PC-9 (cell line): ENCODE results near the gene STK38L. TPM values are rescaled to one million over a fixed set of nuclear protein-coding genes. Genes with fewer than 3 reads are reported as not detected.

Experiments
- BruUV-seq: library from RNA; stranded (reverse); fragments of 400-500 nt; replicated peaks from 2 replicates; lab custom pipeline; 2021; lab: Mats Ljungman, UMichigan
- CTCF ChIA-PET: fragments of 300-600 bp; sonication (Branson Sonifier 250); formaldehyde crosslinking; loops from one replicate; lab custom pipeline; 2022; ENCODE audit warnings: antibody characterized with exemption; lab: Charles Lee
- POLR2A ChIA-PET: fragments of 300-600 bp; sonication (Branson Sonifier 250); formaldehyde crosslinking; loops from one replicate; lab custom pipeline; 2022; ENCODE audit warnings: antibody characterized with exemption; ENCODE audit not compliant: unreplicated experiment; lab: Charles Lee
- DNase-seq, 2 experiments: peaks; one replicate each; pipeline versions ENCODE4 v3.0.0 to v3.0.0-alpha.2; 2015 to 2022; ENCODE audit warnings: mixed read lengths in 1 of 2
- H2AFZ ChIP-seq: fragments of 200-600 bp; sonication (generic); 2 replicates; pipeline ENCODE4 v1.8.1; 2017; ENCODE audit warnings: antibody characterized with exemption
- H3F3A ChIP-seq: fragments of 200-600 bp; sonication (generic); 2 replicates; pipeline ENCODE4 v1.8.1; 2017; ENCODE audit warnings: antibody characterized with exemption, mild to moderate bottlenecking, low read depth; ENCODE audit not compliant: insufficient read depth
- H3K27ac ChIP-seq: fragments of 200-600 bp; sonication (generic); 2 replicates; pipeline ENCODE4 v1.6.1; 2016; ENCODE audit warnings: mixed run types
- H3K27me3 ChIP-seq: fragments of 200-600 bp; sonication (generic); 2 replicates; pipeline ENCODE4 v1.6.1; 2016; ENCODE audit warnings: low read depth, mixed run types; ENCODE audit not compliant: insufficient read depth
- H3K36me3 ChIP-seq: fragments of 200-600 bp; sonication (generic); 2 replicates; pipeline ENCODE4 v1.6.1; 2016; ENCODE audit warnings: low read depth, mixed run types
- H3K4me1 ChIP-seq: fragments of 200-600 bp; sonication (generic); replicated peaks from 2 replicates; pipeline ENCODE4 v1.6.1; 2016; ENCODE audit warnings: mixed run types; ENCODE audit not compliant: insufficient read depth
- H3K4me2 ChIP-seq: fragments of 200-600 bp; sonication (generic); 2 replicates; pipeline ENCODE4 v1.6.1; 2017; ENCODE audit warnings: mixed run types
- H3K4me3 ChIP-seq: fragments of 200-600 bp; sonication (generic); 2 replicates; pipeline ENCODE4 v1.6.1; 2016; ENCODE audit warnings: mixed run types
- H3K79me2 ChIP-seq: fragments of 200-600 bp; sonication (generic); 2 replicates; pipeline ENCODE4 v1.6.1; 2017; ENCODE audit warnings: low read depth, mixed run types
- H3K9me2 ChIP-seq: fragments of 200-600 bp; sonication (generic); 2 replicates; pipeline ENCODE4 v1.8.1; 2017; ENCODE audit warnings: mild to moderate bottlenecking; ENCODE audit not compliant: insufficient read depth
- H3K9me3 ChIP-seq: fragments of 200-600 bp; sonication (generic); 2 replicates; pipeline ENCODE4 v1.8.1; 2016; ENCODE audit warnings: low read depth; ENCODE audit not compliant: insufficient read depth
- H4K20me1 ChIP-seq: fragments of 200-600 bp; sonication (generic); 2 replicates; pipeline ENCODE4 v1.8.1; 2017; ENCODE audit not compliant: insufficient read depth
- CTCF ChIP-seq: fragments of 200-600 bp; sonication (generic); conservative IDR thresholded peaks from 2 replicates; pipeline ENCODE4 v1.6.1; 2017; ENCODE audit warnings: mixed run types, antibody characterized with exemption, mild to moderate bottlenecking, moderate library complexity
- EZH2 ChIP-seq: fragments of 200-600 bp; sonication (generic); IDR thresholded peaks from 2 replicates; pipeline ENCODE4 v1.8.0; 2017; ENCODE audit warnings: antibody characterized with exemption, low read depth
- intact Hi-C: fragments of 100-400 bp; cut with micrococcal nuclease; formaldehyde crosslinking; loops from one replicate; pipeline ENCODE4 v1.10.0; 2022; ENCODE audit not compliant: unreplicated experiment
- total RNA-seq: library from RNA; stranded (reverse); gene quantifications from 2 replicates; pipeline ENCODE4 v1.2.3, GENCODE V29; 2021

STK38L gene
- total RNA-seq, 1 experiment from 2014 or later: 34.7 TPM

GRCh38 chr12:27340971-27341370 is 96.9 kb downstream of the STK38L start:
- intact Hi-C loops: no loop called here
- Histone ChIP-seq H3K27me3 (no peaks in the 10 kb centered on the region), H2AFZ (no peak overlapping the region), H3K79me2 (peaks cover 86% of the 10 kb centered on the region), H3K9me3 (no peaks in the 10 kb centered on the region; the same call in 1 of the 2 replicates), H3K4me1 (peaks cover 79% of the 10 kb centered on the region), H3K9me2 (no peaks in the 10 kb centered on the region), H3K36me3 (no peaks in the 10 kb centered on the region), H3K4me3 (no peak overlapping the region), H3K4me2 (peak overlapping the region; percentile 5; the same call in 1 of the 2 replicates), H3F3A (peaks cover 63% of the 10 kb centered on the region), H3K27ac (peak overlapping the region; percentile 99), H4K20me1 (no peaks in the 10 kb centered on the region)
- ChIA-PET POLR2A (no interaction called here), CTCF (no interaction called here)
- no peak for TF ChIP-seq EZH2
- no peak for TF ChIP-seq CTCF
- DNase-seq: peak in 1 of 2 experiments; percentile 63
- no TSS peak for BruUV-seq

GRCh38 chr12:27342536-27342935 is 98.5 kb downstream of the STK38L start:
- no peaks in the 10 kb centered on the region for H3K9me2 ChIP-seq
- peak overlapping the region; percentile 71 for H3K4me2 ChIP-seq
- TF ChIP-seq CTCF (no peak), EZH2 (no peak)
- peaks cover 53% of the 10 kb centered on the region for H3F3A ChIP-seq
- H3K9me3 ChIP-seq: no peaks in the 10 kb centered on the region; the same call in 1 of the 2 replicates
- no peak overlapping the region for H2AFZ ChIP-seq
- H3K4me1 ChIP-seq: peaks cover 67% of the 10 kb centered on the region
- BruUV-seq: no TSS peak
- DNase-seq: no peak
- ChIA-PET POLR2A (interaction anchor here (0.6 kb wide), 1 partner anchor 1098 kb away, joined by 3 read pairs; no protein-coding TSS in a partner anchor), CTCF (no interaction called here)
- peaks cover 92% of the 10 kb centered on the region for H3K79me2 ChIP-seq
- H3K27ac ChIP-seq: peak overlapping the region; percentile 99
- H4K20me1 ChIP-seq: no peaks in the 10 kb centered on the region
- peak overlapping the region; percentile 28; the same call in 1 of the 2 replicates for H3K4me3 ChIP-seq
- intact Hi-C loops: no loop called here
- no peaks in the 10 kb centered on the region for H3K27me3 ChIP-seq
- no peaks in the 10 kb centered on the region for H3K36me3 ChIP-seq

GRCh38 chr12:27343255-27344000 is 99.3 kb downstream of the STK38L start:
- no peak for TF ChIP-seq EZH2
- TF ChIP-seq CTCF: no peak
- H2AFZ ChIP-seq: no peak overlapping the region
- ChIA-PET POLR2A (interaction anchor here (0.6 to 1.4 kb wide), 6 partner anchors 10 to 46 kb away, joined by 3 to 23 read pairs (median 4); partner anchors contain the start of gene BMAL2), CTCF (no interaction called here)
- H3K9me2 ChIP-seq: no peaks in the 10 kb centered on the region
- intact Hi-C loops: loop anchor here (1.0 kb wide), 3 partner anchors 8 to 276 kb away; no protein-coding TSS in a partner anchor
- H3K36me3 ChIP-seq: no peaks in the 10 kb centered on the region
- H3K27ac ChIP-seq: peak overlapping the region; percentile 99
- H4K20me1 ChIP-seq: no peaks in the 10 kb centered on the region
- DNase-seq: peak; percentile 57 to 96
- H3K4me2 ChIP-seq: peak overlapping the region; percentile 71
- no peaks in the 10 kb centered on the region for H3K27me3 ChIP-seq
- no peaks in the 10 kb centered on the region; the same call in 1 of the 2 replicates for H3K9me3 ChIP-seq
- peaks cover 92% of the 10 kb centered on the region for H3K79me2 ChIP-seq
- peaks cover 66% of the 10 kb centered on the region for H3K4me1 ChIP-seq
- TSS peak; percentile 81 for BruUV-seq
- H3F3A ChIP-seq: peaks cover 53% of the 10 kb centered on the region
- H3K4me3 ChIP-seq: peak overlapping the region; percentile 28; the same call in 1 of the 2 replicates
